Hepatocyte (in vitro differentiated cells): ENCODE results near the gene CEP70. TPM values are rescaled to one million over a fixed set of nuclear protein-coding genes. Genes with fewer than 3 reads are reported as not detected.

Experiments used
- DNase-seq: peaks from one replicate; pipeline ENCODE4 v3.0.0-alpha.2; 2016; ENCODE audit warnings: low spot score
- H2AFZ ChIP-seq: fragments of 200-600 bp; sonication (generic); 2 replicates; pipeline ENCODE4 v1.6.0; 2016; ENCODE audit warnings: antibody characterized with exemption, mild to moderate bottlenecking
- H3K27ac ChIP-seq: fragments of 200-600 bp; sonication (generic); 2 replicates; pipeline ENCODE4 v1.5.1; 2016; ENCODE audit warnings: mild to moderate bottlenecking
- H3K27me3 ChIP-seq: fragments of 200-600 bp; sonication (generic); 2 replicates; pipeline ENCODE4 v1.6.1; 2016
- H3K36me3 ChIP-seq: fragments of 200-600 bp; sonication (generic); replicated peaks from 2 replicates; pipeline ENCODE4 v1.5.1; 2016; ENCODE audit warnings: low read depth; ENCODE audit not compliant: insufficient read depth
- H3K4me1 ChIP-seq: fragments of 200-600 bp; sonication (generic); 2 replicates; pipeline ENCODE4 v1.5.1; 2016; ENCODE audit warnings: mild to moderate bottlenecking, moderate library complexity; ENCODE audit not compliant: insufficient read depth
- H3K4me2 ChIP-seq: fragments of 200-600 bp; sonication (generic); 2 replicates; pipeline ENCODE4 v1.6.0; 2016
- H3K4me3 ChIP-seq: fragments of 200-600 bp; sonication (generic); 2 replicates; pipeline ENCODE4 v1.5.1; 2016; ENCODE audit warnings: mild to moderate bottlenecking
- H3K79me2 ChIP-seq: fragments of 200-600 bp; sonication (generic); 2 replicates; pipeline ENCODE4 v1.6.0; 2017; ENCODE audit warnings: mild to moderate bottlenecking
- H3K9me2 ChIP-seq: fragments of 200-600 bp; sonication (generic); replicated peaks from 2 replicates; pipeline ENCODE4 v1.6.0; 2017; ENCODE audit warnings: mild to moderate bottlenecking; ENCODE audit not compliant: insufficient read depth
- H3K9me3 ChIP-seq: fragments of 200-600 bp; sonication (generic); 2 replicates; pipeline ENCODE4 v1.5.1; 2016; ENCODE audit warnings: low read depth, mild to moderate bottlenecking
- H4K20me1 ChIP-seq: fragments of 200-600 bp; sonication (generic); 2 replicates; pipeline ENCODE4 v1.6.0; 2016; ENCODE audit warnings: mild to moderate bottlenecking; ENCODE audit not compliant: insufficient read depth, poor library complexity, severe bottlenecking
- EZH2 ChIP-seq: fragments of 200-600 bp; sonication (generic); IDR thresholded peaks from 2 replicates; pipeline ENCODE4 v1.6.1; 2016; ENCODE audit warnings: antibody characterized with exemption, mild to moderate bottlenecking, borderline replicate concordance
- EZH2phosphoT487 ChIP-seq: fragments of 200-600 bp; sonication (generic); IDR thresholded peaks from one replicate; pipeline ENCODE4 v1.6.1; 2018; ENCODE audit warnings: antibody characterized with exemption, mild to moderate bottlenecking, low read depth, moderate library complexity; ENCODE audit not compliant: unreplicated experiment, severe bottlenecking
- WGBS: methylation state at CpG from one replicate; pipeline ENCODE4 v1.1.6; 2016; ENCODE audit warnings: low lambda C conversion rate; ENCODE audit errors: missing lambda C conversion rate; 5-methylcytosine and 5-hydroxymethylcytosine counted together
- polyA plus RNA-seq: library from polyadenylated mRNA; unstranded; fragments of >200 nt; fragmentation: Nextera tagmentation; extraction: Ambion mirVana; gene quantifications from 2 replicates; pipeline ENCODE4 v1.2.1, GENCODE V29; 2016
- total RNA-seq: library from RNA; depleted of rRNA; stranded (reverse); fragments of >200 nt; gene quantifications from 2 replicates; pipeline ENCODE4 v1.2.3, GENCODE V29; 2014
- TF ChIP-seq, protein P1 (sequence below): fragments of 200-600 bp; sonication (generic); IDR thresholded peaks from 2 replicates; pipeline ENCODE4 v1.5.1; 2016; ENCODE audit warnings: antibody characterized with exemption, mild to moderate bottlenecking; ENCODE audit not compliant: poor library complexity

The CEP70 gene
- total and polyA plus RNA-seq, 2 experiments from 2014 or later: 12.2 to 25.4 TPM

DNA sequence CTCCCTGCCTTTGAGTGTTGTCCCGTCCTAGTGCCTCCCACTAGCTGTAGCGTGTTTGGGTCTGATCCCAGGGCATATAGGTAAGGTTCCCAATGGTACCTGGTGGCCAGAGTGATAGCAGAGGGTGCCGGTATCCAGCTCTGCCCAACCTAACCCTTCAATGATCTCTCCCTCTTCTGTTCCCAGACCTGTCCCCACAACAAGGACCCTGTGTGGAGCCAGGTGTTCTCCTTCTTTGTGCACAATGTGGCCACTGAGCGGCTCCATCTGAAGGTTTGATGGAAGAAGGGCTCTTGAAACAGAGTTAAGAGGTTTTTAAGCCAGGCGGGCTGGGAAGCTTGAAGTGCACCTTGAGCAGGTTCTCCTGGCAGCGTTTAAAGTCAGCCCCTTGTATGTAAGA, 124.2 kb downstream of the CEP70 start:
- TF ChIP-seq, protein P1, sequence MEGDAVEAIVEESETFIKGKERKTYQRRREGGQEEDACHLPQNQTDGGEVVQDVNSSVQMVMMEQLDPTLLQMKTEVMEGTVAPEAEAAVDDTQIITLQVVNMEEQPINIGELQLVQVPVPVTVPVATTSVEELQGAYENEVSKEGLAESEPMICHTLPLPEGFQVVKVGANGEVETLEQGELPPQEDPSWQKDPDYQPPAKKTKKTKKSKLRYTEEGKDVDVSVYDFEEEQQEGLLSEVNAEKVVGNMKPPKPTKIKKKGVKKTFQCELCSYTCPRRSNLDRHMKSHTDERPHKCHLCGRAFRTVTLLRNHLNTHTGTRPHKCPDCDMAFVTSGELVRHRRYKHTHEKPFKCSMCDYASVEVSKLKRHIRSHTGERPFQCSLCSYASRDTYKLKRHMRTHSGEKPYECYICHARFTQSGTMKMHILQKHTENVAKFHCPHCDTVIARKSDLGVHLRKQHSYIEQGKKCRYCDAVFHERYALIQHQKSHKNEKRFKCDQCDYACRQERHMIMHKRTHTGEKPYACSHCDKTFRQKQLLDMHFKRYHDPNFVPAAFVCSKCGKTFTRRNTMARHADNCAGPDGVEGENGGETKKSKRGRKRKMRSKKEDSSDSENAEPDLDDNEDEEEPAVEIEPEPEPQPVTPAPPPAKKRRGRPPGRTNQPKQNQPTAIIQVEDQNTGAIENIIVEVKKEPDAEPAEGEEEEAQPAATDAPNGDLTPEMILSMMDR: no peak
- no peak for TF ChIP-seq EZH2
- no peak for TF ChIP-seq EZH2phosphoT487
- H3K79me2 ChIP-seq: no peaks in the 10 kb centered on the region
- H3K4me3 ChIP-seq: no peak overlapping the region
- no peaks in the 10 kb centered on the region for H3K4me1 ChIP-seq
- no peaks in the 10 kb centered on the region for H3K9me3 ChIP-seq
- no peaks in the 10 kb centered on the region for H3K9me2 ChIP-seq
- no peaks in the 10 kb centered on the region for H3K27me3 ChIP-seq
- WGBS: 85% methylated on average over 6 of the region's 6 CpGs
- no peak overlapping the region for H3K4me2 ChIP-seq
- DNase-seq: no peak
- no peak overlapping the region for H2AFZ ChIP-seq
- H3K27ac ChIP-seq: no peak overlapping the region
- no peaks in the 10 kb centered on the region for H3K36me3 ChIP-seq
- no peaks in the 10 kb centered on the region for H4K20me1 ChIP-seq

GRCh38 chr3:138468886-138469285, 125.2 kb downstream of the CEP70 start:
- WGBS: 81% methylated on average over 2 of the region's 2 CpGs
- no peak overlapping the region for H3K4me3 ChIP-seq
- H3K27me3 ChIP-seq: no peaks in the 10 kb centered on the region
- H3K4me2 ChIP-seq: no peak overlapping the region
- H2AFZ ChIP-seq: no peak overlapping the region
- H3K9me3 ChIP-seq: no peaks in the 10 kb centered on the region
- no peaks in the 10 kb centered on the region for H4K20me1 ChIP-seq
- TF ChIP-seq EZH2: no peak
- TF ChIP-seq, protein P1: no peak
- TF ChIP-seq EZH2phosphoT487: no peak
- H3K27ac ChIP-seq: no peak overlapping the region
- no peaks in the 10 kb centered on the region for H3K36me3 ChIP-seq
- no peak for DNase-seq
- H3K4me1 ChIP-seq: no peaks in the 10 kb centered on the region
- H3K79me2 ChIP-seq: no peaks in the 10 kb centered on the region
- H3K9me2 ChIP-seq: no peaks in the 10 kb centered on the region

DNA sequence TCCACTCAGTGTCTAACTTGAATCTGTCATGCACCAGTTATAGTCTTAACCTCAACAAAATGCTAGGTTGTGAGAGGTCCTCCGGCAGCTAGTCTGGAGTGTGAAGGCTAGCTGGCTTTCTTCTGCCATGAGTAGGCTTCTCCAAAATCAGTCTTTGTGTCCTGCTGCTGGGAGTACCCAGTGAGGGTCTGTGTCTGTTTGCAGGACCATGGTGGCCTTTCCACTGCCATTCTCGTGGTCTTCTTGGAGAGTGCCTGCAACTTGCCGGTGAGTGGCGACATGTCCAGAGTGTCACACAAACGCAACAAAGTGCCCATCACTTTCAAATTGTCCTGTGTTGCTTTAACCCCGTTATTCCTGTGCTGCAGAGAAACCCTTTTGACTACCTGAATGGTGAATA, 125.6 kb downstream of the CEP70 start:
- no peak overlapping the region for H3K4me3 ChIP-seq
- H3K27ac ChIP-seq: no peak overlapping the region
- no peaks in the 10 kb centered on the region for H3K27me3 ChIP-seq
- H3K9me3 ChIP-seq: no peaks in the 10 kb centered on the region
- H3K9me2 ChIP-seq: no peaks in the 10 kb centered on the region
- no peak overlapping the region for H2AFZ ChIP-seq
- H3K4me1 ChIP-seq: no peaks in the 10 kb centered on the region
- H3K36me3 ChIP-seq: no peaks in the 10 kb centered on the region
- H4K20me1 ChIP-seq: no peaks in the 10 kb centered on the region
- DNase-seq: no peak
- no peak overlapping the region for H3K4me2 ChIP-seq
- no peaks in the 10 kb centered on the region for H3K79me2 ChIP-seq
- no peak for TF ChIP-seq EZH2phosphoT487
- TF ChIP-seq EZH2: no peak
- TF ChIP-seq, protein P1: no peak
- 80% methylated on average over 6 of the region's 6 CpGs for WGBS

DNA sequence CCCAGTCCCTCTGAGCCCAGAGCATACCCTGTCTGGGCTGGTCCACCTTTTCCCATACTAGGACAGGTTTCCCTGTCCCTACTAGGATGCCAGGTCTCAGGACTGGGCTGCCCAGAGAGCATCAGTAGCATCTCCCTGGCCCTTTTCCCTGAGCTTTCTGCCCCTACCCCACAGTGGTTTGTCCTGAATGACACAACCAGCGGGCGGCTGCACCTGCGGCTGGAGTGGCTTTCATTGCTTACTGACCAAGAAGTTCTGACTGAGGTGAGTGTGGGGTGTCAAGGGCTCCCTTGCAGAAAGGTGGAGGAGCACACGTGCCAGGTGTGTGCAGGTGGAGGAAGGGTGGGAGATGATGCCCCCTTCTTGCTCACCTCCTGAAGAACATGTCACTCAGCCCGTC, 126.1 kb downstream of the CEP70 start:
- H3K27me3 ChIP-seq: no peaks in the 10 kb centered on the region
- no peak overlapping the region for H3K4me3 ChIP-seq
- H3K4me2 ChIP-seq: no peak overlapping the region
- WGBS: 98% methylated on average over 5 of the region's 5 CpGs
- no peak overlapping the region for H2AFZ ChIP-seq
- no peaks in the 10 kb centered on the region for H3K36me3 ChIP-seq
- H3K4me1 ChIP-seq: no peaks in the 10 kb centered on the region
- DNase-seq: no peak
- no peaks in the 10 kb centered on the region for H3K9me2 ChIP-seq
- no peak overlapping the region for H3K27ac ChIP-seq
- TF ChIP-seq EZH2phosphoT487: no peak
- TF ChIP-seq EZH2: no peak
- TF ChIP-seq, protein P1: no peak
- H3K9me3 ChIP-seq: no peaks in the 10 kb centered on the region
- H4K20me1 ChIP-seq: no peaks in the 10 kb centered on the region
- H3K79me2 ChIP-seq: no peaks in the 10 kb centered on the region
